ENCODE data around the gene PAGE4.

DNA sequence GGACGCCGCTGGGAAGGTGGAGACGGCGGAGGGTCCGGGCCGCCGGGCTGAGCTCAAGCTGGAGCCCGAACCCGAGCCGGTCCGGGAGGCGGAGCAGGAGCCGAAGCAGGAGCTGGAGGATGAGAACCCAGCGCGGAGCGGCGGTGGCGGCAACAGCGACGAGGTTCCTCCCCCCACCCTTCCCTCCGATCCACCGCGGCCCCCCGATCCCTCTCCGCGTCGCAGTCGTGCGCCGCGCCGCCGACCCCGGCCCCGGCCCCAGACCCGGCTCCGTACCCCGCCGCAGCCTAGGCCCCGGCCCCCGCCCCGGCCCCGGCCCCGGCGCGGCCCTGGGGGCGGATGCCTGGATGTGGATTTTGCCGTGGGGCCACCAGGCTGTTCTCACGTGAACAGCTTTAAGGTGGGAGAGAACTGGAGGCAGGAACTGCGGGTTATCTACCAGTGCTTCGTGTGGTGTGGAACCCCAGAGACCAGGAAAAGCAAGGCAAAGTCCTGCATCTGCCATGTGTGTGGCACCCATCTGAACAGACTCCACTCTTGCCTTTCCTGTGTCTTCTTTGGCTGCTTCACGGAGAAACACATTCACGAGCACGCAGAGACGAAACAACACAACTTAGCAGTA, 50.7 kb downstream of the PAGE4 start:
- TF ChIP-seq, protein P1, sequence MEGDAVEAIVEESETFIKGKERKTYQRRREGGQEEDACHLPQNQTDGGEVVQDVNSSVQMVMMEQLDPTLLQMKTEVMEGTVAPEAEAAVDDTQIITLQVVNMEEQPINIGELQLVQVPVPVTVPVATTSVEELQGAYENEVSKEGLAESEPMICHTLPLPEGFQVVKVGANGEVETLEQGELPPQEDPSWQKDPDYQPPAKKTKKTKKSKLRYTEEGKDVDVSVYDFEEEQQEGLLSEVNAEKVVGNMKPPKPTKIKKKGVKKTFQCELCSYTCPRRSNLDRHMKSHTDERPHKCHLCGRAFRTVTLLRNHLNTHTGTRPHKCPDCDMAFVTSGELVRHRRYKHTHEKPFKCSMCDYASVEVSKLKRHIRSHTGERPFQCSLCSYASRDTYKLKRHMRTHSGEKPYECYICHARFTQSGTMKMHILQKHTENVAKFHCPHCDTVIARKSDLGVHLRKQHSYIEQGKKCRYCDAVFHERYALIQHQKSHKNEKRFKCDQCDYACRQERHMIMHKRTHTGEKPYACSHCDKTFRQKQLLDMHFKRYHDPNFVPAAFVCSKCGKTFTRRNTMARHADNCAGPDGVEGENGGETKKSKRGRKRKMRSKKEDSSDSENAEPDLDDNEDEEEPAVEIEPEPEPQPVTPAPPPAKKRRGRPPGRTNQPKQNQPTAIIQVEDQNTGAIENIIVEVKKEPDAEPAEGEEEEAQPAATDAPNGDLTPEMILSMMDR (IDR thresholded peaks at IDR 0.05): no peak
- no peak for TF ChIP-seq POLR2A (IDR thresholded peaks at IDR 0.05)

Data from thyroid gland (tissue), 4 donors.